ENCODE data around the gene TRMT61A. TPM values are rescaled to one million over a fixed set of nuclear protein-coding genes. Genes with fewer than 3 reads are reported as not detected.

TRMT61A gene
- total and polyA plus RNA-seq, 2 donors (not counting 3 experiments of a cell fraction or from before 2014, with no cell fraction given): 6.8 to 10.6 TPM

GRCh38 chr14:103545915-103546651, 17.1 kb downstream of the TRMT61A start:
- CTCF ChIA-PET: interaction anchor here (0.9 to 14.4 kb wide), 6 partner anchors 11 to 46 kb away, joined by 3 to 209 read pairs (median 8); partner anchors contain the start of gene CKB
- dilution Hi-C loops (cut with MboI; ENCODE audit: extremely low pct_ligation_motif_present, low sequenced_read_pairs): no loop called here
- no peaks in the 10 kb centered on the region for H3K36me3 ChIP-seq (ENCODE audit: control insufficient read depth in 2 of 2, extremely low read depth in 1 of 2, insufficient read depth in 2 of 2, low read length in 2 of 2)

GRCh38 chr14:103546652-103547454, 17.9 kb downstream of the TRMT61A start:
- Histone ChIP-seq H4K20me1 (replicated peaks; ENCODE audit: control insufficient read depth, extremely low read depth, insufficient read depth, low read length) (no peaks in the 10 kb centered on the region), H3K9ac (replicated peaks; ENCODE audit: extremely low read depth, insufficient read depth, low read length) (no peak overlapping the region), H3K9me3 (replicated peaks; ENCODE audit: control insufficient read depth, insufficient read depth, low read length) (no peaks in the 10 kb centered on the region), H3K9me1 (replicated peaks; ENCODE audit: control insufficient read depth, extremely low read depth, insufficient read depth, low read length) (no peaks in the 10 kb centered on the region), H3K4me1 (ENCODE audit: control insufficient read depth, extremely low read depth, insufficient read depth, low read length) (no peaks in the 10 kb centered on the region), H3K27ac (ENCODE audit: insufficient read depth, low read depth, low read length) (no peak overlapping the region), H3K4me2 (ENCODE audit: insufficient read depth, low read length) (no peak overlapping the region), H3K27me3 (ENCODE audit: control insufficient read depth in 2 of 2, insufficient read depth in 2 of 2, low read length in 2 of 2) (no peaks in the 10 kb centered on the region), H3K79me2 (ENCODE audit: control insufficient read depth, insufficient read depth, low read length) (no peaks in the 10 kb centered on the region), H3K4me3 (replicated peaks in 1 of 3; ENCODE audit: insufficient read depth in 1 of 3, low read depth in 1 of 3, low read length in 3 of 3) (no peak overlapping the region), H2AFZ (ENCODE audit: low read depth, low read length) (no peak overlapping the region), H3K36me3 (ENCODE audit: control insufficient read depth in 2 of 2, extremely low read depth in 1 of 2, insufficient read depth in 2 of 2, low read length in 2 of 2) (no peaks in the 10 kb centered on the region)
- POLR2A ChIA-PET: no interaction called here
- TF ChIP-seq CTCF (IDR thresholded peaks at IDR 0.05; ENCODE audit: extremely low read depth in 1 of 2, insufficient read depth in 1 of 2, low read depth in 1 of 2, low read length in 2 of 2) (peak; percentile 82 to 88), POLR2A (IDR thresholded peaks at IDR 0.05; ENCODE audit: low read depth, low read length) (no peak)
- dilution Hi-C loops (cut with MboI; ENCODE audit: extremely low pct_ligation_motif_present, low sequenced_read_pairs) (no loop called here), intact Hi-C loops (cut with micrococcal nuclease) (loop anchor here (1.0 kb wide), 2 partner anchors 29 to 47 kb away; no protein-coding TSS in a partner anchor)
- CTCF ChIA-PET: interaction anchor here (0.5 to 14.4 kb wide), 17 partner anchors 9 to 1485 kb away, joined by 3 to 209 read pairs (median 3); partner anchors contain the start of genes BAG5 and CKB
- FAIRE-seq: peak; percentile 79
- peak; percentile 40 for DNase-seq (ENCODE audit: low read depth, low spot score)
- BruUV-seq (replicated peaks): no TSS peak

More at GRCh38 chr14:103545915-103546651, 17.1 kb downstream of the TRMT61A start:
- Histone ChIP-seq H3K9me1 (replicated peaks; ENCODE audit: control insufficient read depth, extremely low read depth, insufficient read depth, low read length) (no peaks in the 10 kb centered on the region), H3K4me3 (replicated peaks in 1 of 3; ENCODE audit: insufficient read depth in 1 of 3, low read depth in 1 of 3, low read length in 3 of 3) (no peak overlapping the region), H3K27me3 (ENCODE audit: control insufficient read depth in 2 of 2, insufficient read depth in 2 of 2, low read length in 2 of 2) (no peaks in the 10 kb centered on the region), H3K9me3 (replicated peaks; ENCODE audit: control insufficient read depth, insufficient read depth, low read length) (no peaks in the 10 kb centered on the region), H3K4me1 (ENCODE audit: control insufficient read depth, extremely low read depth, insufficient read depth, low read length) (no peaks in the 10 kb centered on the region), H3K4me2 (ENCODE audit: insufficient read depth, low read length) (no peak overlapping the region), H2AFZ (ENCODE audit: low read depth, low read length) (no peak overlapping the region), H3K9ac (replicated peaks; ENCODE audit: extremely low read depth, insufficient read depth, low read length) (no peak overlapping the region), H3K79me2 (ENCODE audit: control insufficient read depth, insufficient read depth, low read length) (no peaks in the 10 kb centered on the region), H3K27ac (ENCODE audit: insufficient read depth, low read depth, low read length) (no peak overlapping the region), H4K20me1 (replicated peaks; ENCODE audit: control insufficient read depth, extremely low read depth, insufficient read depth, low read length) (no peaks in the 10 kb centered on the region)
- intact Hi-C loops (cut with micrococcal nuclease): loop anchor here (1.0 kb wide), 2 partner anchors 28 to 46 kb away; no protein-coding TSS in a partner anchor
- DNase-seq (ENCODE audit: low read depth, low spot score) (no peak), FAIRE-seq (no peak)
- BruUV-seq (replicated peaks): no TSS peak
- TF ChIP-seq FOS (IDR thresholded peaks at IDR 0.05; ENCODE audit: borderline replicate concordance, insufficient read depth, low read length) (no peak), EZH2 (IDR thresholded peaks at IDR 0.05; ENCODE audit: borderline replicate concordance, low read depth, low read length, severe bottlenecking) (no peak), POLR2A (IDR thresholded peaks at IDR 0.05; ENCODE audit: low read depth, low read length) (no peak), JUN (IDR thresholded peaks at IDR 0.05; ENCODE audit: borderline replicate concordance, insufficient read depth, insufficient read length, low read depth) (no peak), MYC (IDR thresholded peaks at IDR 0.05; ENCODE audit: low read depth, low read length) (no peak), GATA2 (IDR thresholded peaks at IDR 0.05; ENCODE audit: insufficient read depth, insufficient read length, low read depth, low read length) (no peak)
- POLR2A ChIA-PET: no interaction called here
